A549 treated with CpdA at 1 μM for 4 hours (cell line): ENCODE measurements around the gene ABCC3. TPM values are rescaled to one million over a fixed set of nuclear protein-coding genes. Genes with fewer than 3 reads are reported as not detected.

ENCODE experiments used
- total RNA-seq: library from RNA; stranded (reverse); fragments of 200-300 nt; extraction: Qiagen RNA extraction; gene quantifications from 5 replicates; pipeline ENCODE4 v1.2.3, GENCODE V29; 2022; ENCODE audit warnings: low read depth

ABCC3 gene
- 114 to 159 TPM (median 130 TPM) in 5 replicates for total RNA-seq

GRCh38 chr17:50634224-50634914 is at the start of gene ABCC3:
Gene ABCC3 (plus strand): TSS chr17:50634881. CDS start chr17:50634937, 56 bp downstream.

GRCh38 chr17:50707289-50708049 is 72.8 kb downstream of the ABCC3 start, which contains the start of gene ANKRD40:
Gene ANKRD40 (minus strand): TSS chr17:50707914. CDS start chr17:50707654, 260 bp downstream.

GRCh38 chr17:50719144-50719923 is 84.7 kb downstream of the ABCC3 start, which contains the start of gene LUC7L3:
Gene LUC7L3 (plus strand): TSS chr17:50719603. CDS start chr17:50719733, 130 bp downstream.

Other genes starting within 250 kb of the ABCC3 start
- 228 to 240 TPM (median 230 TPM) in 5 replicates for gene LRRC59, start 237.4 kb upstream of the ABCC3 start, total RNA-seq
- 9.6 to 16.2 TPM (median 12.4 TPM) in 5 replicates for gene ACSF2, start 208.7 kb upstream of the ABCC3 start, total RNA-seq
- gene CHAD, start 166.0 kb upstream of the ABCC3 start, total RNA-seq: not detected in 5 replicates
- gene RSAD1, start 156.0 kb upstream of the ABCC3 start, total RNA-seq: 30.0 to 37.7 TPM (median 34.1 TPM) in 5 replicates
- gene MYCBPAP, start 126.4 kb upstream of the ABCC3 start, total RNA-seq: 0.32 to 1.0 TPM (median 0.37 TPM) in 5 replicates
- 0.10 to 0.63 TPM (median 0.17 TPM) in 5 replicates for gene EPN3, start 102.1 kb upstream of the ABCC3 start, total RNA-seq
- 66.3 to 85.6 TPM (median 79.5 TPM) in 5 replicates for gene SPATA20, start 87.7 kb upstream of the ABCC3 start, total RNA-seq
- 3.1 to 4.8 TPM (median 4.4 TPM) in 5 replicates for gene CACNA1G, start 74.2 kb upstream of the ABCC3 start, total RNA-seq
- 41.4 to 49.1 TPM (median 43.9 TPM) in 5 replicates for gene ANKRD40, start 73.0 kb downstream of the ABCC3 start, total RNA-seq
- gene LUC7L3, start 84.7 kb downstream of the ABCC3 start, total RNA-seq: 71.5 to 123 TPM (median 91.5 TPM) in 5 replicates
- gene ANKRD40CL, start 132.6 kb downstream of the ABCC3 start, total RNA-seq: not detected in 5 replicates
- 0.03 TPM in 1 of 5 replicates, not detected in the others for gene WFIKKN2, start 200.7 kb downstream of the ABCC3 start, total RNA-seq
- 73.6 to 92.6 TPM (median 77.4 TPM) in 5 replicates for gene TOB1, start 231.5 kb downstream of the ABCC3 start, total RNA-seq